PC-9 (cell line): ENCODE measurements around the gene PTBP2. TPM values are rescaled to one million over a fixed set of nuclear protein-coding genes. Genes with fewer than 3 reads are reported as not detected.
A peak's percentile ranks its signal among the peaks of the same experiment; 100 is the strongest.

Experiments
- Bru-seq: library from RNA; stranded (reverse); fragments of 400-500 nt; gene quantifications from one replicate; lab custom pipeline; 2021; lab: Mats Ljungman, UMichigan
- BruChase-seq, 2 experiments: library from RNA; stranded (reverse); fragments of 400-500 nt; gene quantifications; one replicate each; lab custom pipeline; 2021; lab: Mats Ljungman, UMichigan
- BruUV-seq: library from RNA; stranded (reverse); fragments of 400-500 nt; replicated peaks from 2 replicates; lab custom pipeline; 2021; lab: Mats Ljungman, UMichigan
- CTCF ChIA-PET: fragments of 300-600 bp; sonication (Branson Sonifier 250); formaldehyde crosslinking; loops from one replicate; lab custom pipeline; 2022; ENCODE audit warnings: antibody characterized with exemption; lab: Charles Lee
- POLR2A ChIA-PET: fragments of 300-600 bp; sonication (Branson Sonifier 250); formaldehyde crosslinking; loops from one replicate; lab custom pipeline; 2022; ENCODE audit warnings: antibody characterized with exemption; ENCODE audit not compliant: unreplicated experiment; lab: Charles Lee
- DNase-seq, 2 experiments: peaks; one replicate each; pipeline versions ENCODE4 v3.0.0 to v3.0.0-alpha.2; 2015 to 2022; ENCODE audit warnings: mixed read lengths in 1 of 2
- H2AFZ ChIP-seq: fragments of 200-600 bp; sonication (generic); 2 replicates; pipeline ENCODE4 v1.8.1; 2017; ENCODE audit warnings: antibody characterized with exemption
- H3F3A ChIP-seq: fragments of 200-600 bp; sonication (generic); 2 replicates; pipeline ENCODE4 v1.8.1; 2017; ENCODE audit warnings: antibody characterized with exemption, mild to moderate bottlenecking, low read depth; ENCODE audit not compliant: insufficient read depth
- H3K27ac ChIP-seq: fragments of 200-600 bp; sonication (generic); 2 replicates; pipeline ENCODE4 v1.6.1; 2016; ENCODE audit warnings: mixed run types
- H3K27me3 ChIP-seq: fragments of 200-600 bp; sonication (generic); 2 replicates; pipeline ENCODE4 v1.6.1; 2016; ENCODE audit warnings: low read depth, mixed run types; ENCODE audit not compliant: insufficient read depth
- H3K36me3 ChIP-seq: fragments of 200-600 bp; sonication (generic); 2 replicates; pipeline ENCODE4 v1.6.1; 2016; ENCODE audit warnings: low read depth, mixed run types
- H3K4me1 ChIP-seq: fragments of 200-600 bp; sonication (generic); replicated peaks from 2 replicates; pipeline ENCODE4 v1.6.1; 2016; ENCODE audit warnings: mixed run types; ENCODE audit not compliant: insufficient read depth
- H3K4me2 ChIP-seq: fragments of 200-600 bp; sonication (generic); 2 replicates; pipeline ENCODE4 v1.6.1; 2017; ENCODE audit warnings: mixed run types
- H3K4me3 ChIP-seq: fragments of 200-600 bp; sonication (generic); 2 replicates; pipeline ENCODE4 v1.6.1; 2016; ENCODE audit warnings: mixed run types
- H3K79me2 ChIP-seq: fragments of 200-600 bp; sonication (generic); 2 replicates; pipeline ENCODE4 v1.6.1; 2017; ENCODE audit warnings: low read depth, mixed run types
- H3K9me2 ChIP-seq: fragments of 200-600 bp; sonication (generic); 2 replicates; pipeline ENCODE4 v1.8.1; 2017; ENCODE audit warnings: mild to moderate bottlenecking; ENCODE audit not compliant: insufficient read depth
- H3K9me3 ChIP-seq: fragments of 200-600 bp; sonication (generic); 2 replicates; pipeline ENCODE4 v1.8.1; 2016; ENCODE audit warnings: low read depth; ENCODE audit not compliant: insufficient read depth
- H4K20me1 ChIP-seq: fragments of 200-600 bp; sonication (generic); 2 replicates; pipeline ENCODE4 v1.8.1; 2017; ENCODE audit not compliant: insufficient read depth
- CTCF ChIP-seq: fragments of 200-600 bp; sonication (generic); conservative IDR thresholded peaks from 2 replicates; pipeline ENCODE4 v1.6.1; 2017; ENCODE audit warnings: mixed run types, antibody characterized with exemption, mild to moderate bottlenecking, moderate library complexity
- EZH2 ChIP-seq: fragments of 200-600 bp; sonication (generic); IDR thresholded peaks from 2 replicates; pipeline ENCODE4 v1.8.0; 2017; ENCODE audit warnings: antibody characterized with exemption, low read depth
- intact Hi-C: fragments of 100-400 bp; cut with micrococcal nuclease; formaldehyde crosslinking; loops from one replicate; pipeline ENCODE4 v1.10.0; 2022; ENCODE audit not compliant: unreplicated experiment
- long read RNA-seq: library from polyadenylated mRNA; stranded (forward); transcript quantifications from one replicate; pipeline ENCODE4 v2.0.0, GENCODE V29; 2022
- total RNA-seq: library from RNA; stranded (reverse); gene quantifications from 2 replicates; pipeline ENCODE4 v1.2.3, GENCODE V29; 2021

PTBP2 gene, protein sequence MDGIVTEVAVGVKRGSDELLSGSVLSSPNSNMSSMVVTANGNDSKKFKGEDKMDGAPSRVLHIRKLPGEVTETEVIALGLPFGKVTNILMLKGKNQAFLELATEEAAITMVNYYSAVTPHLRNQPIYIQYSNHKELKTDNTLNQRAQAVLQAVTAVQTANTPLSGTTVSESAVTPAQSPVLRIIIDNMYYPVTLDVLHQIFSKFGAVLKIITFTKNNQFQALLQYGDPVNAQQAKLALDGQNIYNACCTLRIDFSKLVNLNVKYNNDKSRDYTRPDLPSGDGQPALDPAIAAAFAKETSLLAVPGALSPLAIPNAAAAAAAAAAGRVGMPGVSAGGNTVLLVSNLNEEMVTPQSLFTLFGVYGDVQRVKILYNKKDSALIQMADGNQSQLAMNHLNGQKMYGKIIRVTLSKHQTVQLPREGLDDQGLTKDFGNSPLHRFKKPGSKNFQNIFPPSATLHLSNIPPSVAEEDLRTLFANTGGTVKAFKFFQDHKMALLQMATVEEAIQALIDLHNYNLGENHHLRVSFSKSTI
- total RNA-seq = 11.5 and 14.0 TPM in 2 replicates
- Bru-seq, nascent RNA = percentile 93 among the genes with signal in this experiment
- percentile 93 among the genes with signal in this experiment for BruChase-seq, experiment 1, labeled RNA remaining after a 2-hour chase
- percentile 76 among the genes with signal in this experiment for BruChase-seq, experiment 2, labeled RNA remaining after a 6-hour chase
- long read RNA-seq, partial matches to known transcripts = 0 of 1 reads
- long read RNA-seq, other reads (novel, unspliced or antisense) = 1 of 1 reads

DNA sequence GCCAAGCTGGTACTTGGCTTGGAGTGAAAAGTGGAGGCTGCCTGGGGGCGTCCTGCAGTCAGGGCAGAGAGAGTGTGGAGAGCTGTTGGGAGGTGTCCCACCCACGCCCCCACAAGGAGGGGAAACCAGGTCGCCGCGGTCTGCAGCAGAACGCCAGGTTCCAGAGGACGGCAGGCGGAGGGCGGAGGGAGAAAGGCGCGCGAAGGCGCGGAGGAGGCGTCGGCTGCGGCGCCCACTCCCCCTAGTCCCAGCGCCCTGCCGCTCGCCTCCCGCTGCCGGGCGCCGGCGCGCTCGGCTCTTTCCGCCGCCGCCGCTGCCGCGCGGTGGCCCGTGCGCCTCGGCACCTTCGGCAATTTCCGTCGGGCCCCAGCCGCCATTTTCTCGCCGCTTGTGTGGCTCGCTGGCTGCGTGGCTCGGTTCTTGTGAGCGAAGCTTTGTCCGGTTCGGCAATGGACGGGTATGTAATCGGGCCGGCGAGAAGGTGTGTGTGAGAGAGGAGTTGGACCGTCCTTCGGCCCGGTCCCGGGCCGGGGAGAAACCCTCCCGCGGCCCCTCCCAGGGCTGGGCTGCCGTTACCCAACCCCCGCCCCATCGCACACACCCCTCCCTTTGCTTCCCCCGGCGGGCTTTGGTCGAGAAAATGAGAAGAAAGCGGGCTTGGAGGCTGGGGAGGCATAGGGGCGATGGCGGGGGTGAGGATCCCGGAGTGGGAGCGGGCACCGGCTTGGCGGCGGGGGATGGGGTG lies at the start of gene PTBP2:
TSS of gene PTBP2 (plus strand) at position 369 of the 745 bp plus-strand sequence. CDS start at position 450, 81 bp downstream.
- ChIA-PET POLR2A (interaction anchor here (0.6 kb wide), 1 partner anchor 161 kb away, joined by 3 read pairs; no protein-coding TSS in a partner anchor), CTCF (no interaction called here)
- DNase-seq = peak; percentile 63 to 77
- TF ChIP-seq CTCF (no peak), EZH2 (no peak)
- H3K9me2 ChIP-seq = no peaks in the 10 kb centered on the region
- no peaks in the 10 kb centered on the region for H3K9me3 ChIP-seq
- peaks cover 42% of the 10 kb centered on the region for H3K79me2 ChIP-seq
- peak within 1 kb of the TSS; percentile 53 for H3K27ac ChIP-seq
- H3K27me3 ChIP-seq = no peaks in the 10 kb centered on the region
- intact Hi-C loops = no loop called here
- H3K4me3 ChIP-seq = peak within 1 kb of the TSS; percentile 92
- TSS peak; percentile 28 for BruUV-seq
- no peaks in the 10 kb centered on the region for H4K20me1 ChIP-seq
- 0 out of 2 replicates have a peak, but pooled peaks cover 4% of the 10 kb centered on the region for H3F3A ChIP-seq
- H3K4me2 ChIP-seq = peak within 1 kb of the TSS; percentile 97
- H2AFZ ChIP-seq = peak within 1 kb of the TSS; percentile 96
- H3K36me3 ChIP-seq = peaks cover 15% of the 10 kb centered on the region; the same call in 1 of the 2 replicates
- peaks cover 17% of the 10 kb centered on the region for H3K4me1 ChIP-seq

DNA sequence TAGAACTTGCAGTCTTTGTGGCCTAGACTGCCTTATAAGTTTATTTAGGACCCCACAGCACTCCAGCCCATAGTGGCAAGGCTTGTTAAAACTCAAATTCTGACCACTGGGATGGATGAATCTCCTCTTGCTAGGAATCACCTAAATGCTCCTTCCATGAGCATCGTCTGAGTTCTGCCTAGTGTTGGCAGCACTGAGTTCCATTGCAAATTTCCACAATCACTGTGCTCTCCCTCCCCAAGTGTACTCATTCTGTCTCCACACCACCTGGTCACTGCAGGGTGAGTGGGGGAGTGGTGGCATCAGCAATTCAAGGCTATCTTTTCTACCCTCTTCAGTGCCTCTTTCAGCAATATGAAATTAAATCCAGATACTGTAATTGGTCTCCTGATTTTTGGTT lies 46.7 kb upstream of the PTBP2 start:
- Histone ChIP-seq H3K36me3 (no peaks in the 10 kb centered on the region), H3K79me2 (no peaks in the 10 kb centered on the region), H3K27me3 (no peaks in the 10 kb centered on the region), H3K4me1 (no peaks in the 10 kb centered on the region), H3K4me2 (no peak overlapping the region), H3K27ac (no peak overlapping the region), H3K9me2 (no peaks in the 10 kb centered on the region), H3K9me3 (no peaks in the 10 kb centered on the region), H4K20me1 (no peaks in the 10 kb centered on the region), H2AFZ (no peak overlapping the region), H3K4me3 (no peak overlapping the region), H3F3A (no peaks in the 10 kb centered on the region)
- no peak for TF ChIP-seq EZH2
- TF ChIP-seq CTCF = no peak
- ChIA-PET POLR2A (no interaction called here), CTCF (no interaction called here)
- intact Hi-C loops = no loop called here
- BruUV-seq = no TSS peak
- no peak for DNase-seq

DNA sequence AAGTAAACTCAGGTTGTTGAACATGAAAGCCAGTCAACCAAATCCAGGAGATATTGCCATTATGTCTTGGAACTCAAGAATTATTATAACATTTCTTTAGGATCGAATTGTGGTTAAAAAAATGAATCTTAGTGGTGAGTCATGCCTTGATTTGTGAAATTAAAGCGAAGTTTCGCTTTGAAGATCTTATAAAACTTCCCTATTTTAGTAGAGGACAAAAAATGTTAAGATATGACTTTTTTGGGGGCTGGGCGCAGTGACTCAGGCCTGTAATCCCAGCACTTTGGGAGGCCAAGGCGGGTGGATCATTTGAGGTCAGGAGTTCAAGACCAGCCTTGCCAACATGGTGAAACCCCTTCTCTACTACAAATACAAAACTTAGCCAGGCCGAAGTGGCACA lies 39.5 kb upstream of the PTBP2 start:
- H2AFZ ChIP-seq = no peak overlapping the region
- TF ChIP-seq CTCF = no peak
- TF ChIP-seq EZH2 = no peak
- H3K9me2 ChIP-seq = no peaks in the 10 kb centered on the region
- H3K4me1 ChIP-seq = no peaks in the 10 kb centered on the region
- no peaks in the 10 kb centered on the region for H4K20me1 ChIP-seq
- DNase-seq = no peak
- H3K27ac ChIP-seq = no peak overlapping the region
- ChIA-PET POLR2A (no interaction called here), CTCF (no interaction called here)
- intact Hi-C loops = no loop called here
- H3K27me3 ChIP-seq = no peaks in the 10 kb centered on the region
- no peaks in the 10 kb centered on the region for H3K79me2 ChIP-seq
- no peak overlapping the region for H3K4me2 ChIP-seq
- no peak overlapping the region for H3K4me3 ChIP-seq
- H3F3A ChIP-seq = no peaks in the 10 kb centered on the region
- BruUV-seq = no TSS peak
- no peaks in the 10 kb centered on the region for H3K36me3 ChIP-seq
- no peaks in the 10 kb centered on the region for H3K9me3 ChIP-seq
